HepG2 (cell line): ENCODE measurements around the gene PGAP1. TPM values are rescaled to one million over a fixed set of nuclear protein-coding genes. Genes with fewer than 3 reads are reported as not detected.
A peak's percentile ranks its signal among the peaks of the same experiment; 100 is the strongest.

ENCODE experiments used
- ARNT2 ChIP-seq: sonication (generic); formaldehyde crosslinking; IDR thresholded peaks from 2 replicates; pipeline ENCODE4 v1.8.0; 2022; ENCODE audit warnings: mild to moderate bottlenecking, low read depth, missing genetic modification reagents, moderate library complexity
- CEBPB ChIP-seq: IDR thresholded peaks from 2 replicates; pipeline ENCODE4 v1.6.1; 2011; ENCODE audit warnings: low read depth, low read length, improper control_type of control experiment, borderline replicate concordance
- CENPT ChIP-seq: sonication (generic); formaldehyde crosslinking; IDR thresholded peaks from 2 replicates; pipeline ENCODE4 v1.8.0; 2022; ENCODE audit warnings: low read depth, mild to moderate bottlenecking, moderate library complexity, missing genetic modification reagents
- DRAP1 ChIP-seq: IDR thresholded peaks from 2 replicates; pipeline ENCODE4 v1.6.1; 2016; ENCODE audit warnings: missing genetic modification reagents, missing compliant biosample characterization
- ELF3 ChIP-seq: IDR thresholded peaks from 2 replicates; pipeline ENCODE4 v1.6.1; 2016; ENCODE audit warnings: missing genetic modification reagents, missing compliant biosample characterization
- FOXA1 ChIP-seq, 2 experiments: fragments of 450-650 bp in 1 of 2; sonication (generic) in 1 of 2; formaldehyde crosslinking in 1 of 2; IDR thresholded peaks; 2 replicates each; pipeline versions ENCODE4 v1.4.0 to v1.6.1; 2016 to 2020; ENCODE audit warnings: missing genetic modification reagents in 1 of 2
- FOXP1 ChIP-seq, 2 experiments: fragments of 450-650 bp in 1 of 2; IDR thresholded peaks; 2 replicates each; pipeline ENCODE4 v1.6.1; 2017 to 2018; ENCODE audit warnings: antibody characterized with exemption in 1 of 2
- HNF4A ChIP-seq: sonication (generic); formaldehyde crosslinking; IDR thresholded peaks from 2 replicates; pipeline ENCODE4 v1.4.0; 2020; ENCODE audit warnings: missing genetic modification reagents
- KAT7 ChIP-seq: IDR thresholded peaks from 2 replicates; pipeline ENCODE4 v1.6.1; 2018; ENCODE audit warnings: borderline replicate concordance, missing compliant biosample characterization
- KLF11 ChIP-seq: IDR thresholded peaks from 2 replicates; pipeline ENCODE4 v1.6.1; 2016; ENCODE audit warnings: missing compliant biosample characterization
- RAD51 ChIP-seq: fragments of 450-650 bp; IDR thresholded peaks from 2 replicates; pipeline ENCODE4 v1.6.1; 2016; ENCODE audit warnings: borderline replicate concordance
- RARA ChIP-seq: IDR thresholded peaks from 2 replicates; pipeline ENCODE4 v1.6.1; 2016; ENCODE audit warnings: missing genetic modification reagents, missing compliant biosample characterization
- SOX13 ChIP-seq, 3 experiments: fragments of 450-650 bp in 1 of 3; sonication (generic) in 1 of 3; formaldehyde crosslinking in 1 of 3; IDR thresholded peaks in 2 of 3; conservative IDR thresholded peaks in 1 of 3; 2 replicates each; pipeline versions ENCODE4 v1.5.0 to v1.6.1; 2016 to 2020; ENCODE audit warnings: antibody characterized with exemption in 1 of 3, mild to moderate bottlenecking in 1 of 3, missing compliant biosample characterization in 1 of 3, missing genetic modification reagents in 1 of 3, moderate library complexity in 1 of 3
- THAP11 ChIP-seq: IDR thresholded peaks from 2 replicates; pipeline ENCODE4 v1.6.1; 2016; ENCODE audit warnings: missing biosample characterization, missing genetic modification reagents
- ZFY ChIP-seq: sonication (generic); formaldehyde crosslinking; IDR thresholded peaks from 2 replicates; pipeline ENCODE4 v1.4.0; 2020; ENCODE audit warnings: missing genetic modification reagents
- ZMYM4 ChIP-seq: sonication (generic); formaldehyde crosslinking; IDR thresholded peaks from 2 replicates; pipeline ENCODE4 v1.8.1; 2023; ENCODE audit warnings: mild to moderate bottlenecking, missing genetic modification reagents
- polyA plus RNA-seq, 8 experiments: library from polyadenylated mRNA; depleted of rRNA in 3 of 8; stranded (reverse) in 7 of 8; unstranded in 1 of 8; fragments of >200 nt; fragmentation: Illumina TruSeq in 4 of 8; extraction: Trizol in 4 of 8; gene quantifications; 2 replicates each; pipeline versions ENCODE4 v1.2.1 to v1.2.3, GENCODE V29; 2011 to 2016; ENCODE audit warnings: low read depth in 4 of 8, missing spikeins in 1 of 8, mixed read lengths in 1 of 8; ENCODE audit not compliant: insufficient read depth in 1 of 8
- total RNA-seq, 5 experiments: library from RNA; depleted of rRNA; stranded (reverse); fragments of >200 nt; fragmentation: Illumina TruSeq; extraction: Trizol; gene quantifications; 2 replicates each; pipeline ENCODE4 v1.2.3, GENCODE V29; 2016; ENCODE audit warnings: low read depth in 1 of 5
- TF ChIP-seq, protein P1 (sequence below): sonication (generic); formaldehyde crosslinking; IDR thresholded peaks from 2 replicates; pipeline ENCODE4 v1.4.0; 2020; ENCODE audit warnings: missing genetic modification reagents
- TF ChIP-seq, protein P2 (sequence below): sonication (generic); formaldehyde crosslinking; IDR thresholded peaks from 2 replicates; pipeline ENCODE4 v1.5.0; 2020; ENCODE audit warnings: mild to moderate bottlenecking, missing genetic modification reagents
- TF ChIP-seq, protein P3 (sequence below): IDR thresholded peaks from 2 replicates; pipeline ENCODE4 v1.4.0; 2020; ENCODE audit warnings: mild to moderate bottlenecking, missing genetic modification reagents

Gene PGAP1
- total and polyA plus RNA-seq, 2 of the 13 experiments (the other 11 are each of a cell fraction or from before 2014, with no cell fraction given): 4.1 to 6.4 TPM

GRCh38 chr2:196959734-196960338 is 33.3 kb upstream of the PGAP1 start (continued):
- TF ChIP-seq, protein P1, sequence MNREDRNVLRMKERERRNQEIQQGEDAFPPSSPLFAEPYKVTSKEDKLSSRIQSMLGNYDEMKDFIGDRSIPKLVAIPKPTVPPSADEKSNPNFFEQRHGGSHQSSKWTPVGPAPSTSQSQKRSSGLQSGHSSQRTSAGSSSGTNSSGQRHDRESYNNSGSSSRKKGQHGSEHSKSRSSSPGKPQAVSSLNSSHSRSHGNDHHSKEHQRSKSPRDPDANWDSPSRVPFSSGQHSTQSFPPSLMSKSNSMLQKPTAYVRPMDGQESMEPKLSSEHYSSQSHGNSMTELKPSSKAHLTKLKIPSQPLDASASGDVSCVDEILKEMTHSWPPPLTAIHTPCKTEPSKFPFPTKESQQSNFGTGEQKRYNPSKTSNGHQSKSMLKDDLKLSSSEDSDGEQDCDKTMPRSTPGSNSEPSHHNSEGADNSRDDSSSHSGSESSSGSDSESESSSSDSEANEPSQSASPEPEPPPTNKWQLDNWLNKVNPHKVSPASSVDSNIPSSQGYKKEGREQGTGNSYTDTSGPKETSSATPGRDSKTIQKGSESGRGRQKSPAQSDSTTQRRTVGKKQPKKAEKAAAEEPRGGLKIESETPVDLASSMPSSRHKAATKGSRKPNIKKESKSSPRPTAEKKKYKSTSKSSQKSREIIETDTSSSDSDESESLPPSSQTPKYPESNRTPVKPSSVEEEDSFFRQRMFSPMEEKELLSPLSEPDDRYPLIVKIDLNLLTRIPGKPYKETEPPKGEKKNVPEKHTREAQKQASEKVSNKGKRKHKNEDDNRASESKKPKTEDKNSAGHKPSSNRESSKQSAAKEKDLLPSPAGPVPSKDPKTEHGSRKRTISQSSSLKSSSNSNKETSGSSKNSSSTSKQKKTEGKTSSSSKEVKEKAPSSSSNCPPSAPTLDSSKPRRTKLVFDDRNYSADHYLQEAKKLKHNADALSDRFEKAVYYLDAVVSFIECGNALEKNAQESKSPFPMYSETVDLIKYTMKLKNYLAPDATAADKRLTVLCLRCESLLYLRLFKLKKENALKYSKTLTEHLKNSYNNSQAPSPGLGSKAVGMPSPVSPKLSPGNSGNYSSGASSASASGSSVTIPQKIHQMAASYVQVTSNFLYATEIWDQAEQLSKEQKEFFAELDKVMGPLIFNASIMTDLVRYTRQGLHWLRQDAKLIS (CRISPR knock-in tag): no peak
- TF ChIP-seq KLF11: no peak
- TF ChIP-seq THAP11 (CRISPR knock-in tag): 0 out of 2 replicates have a peak, but pooled peaks have one; percentile 22
- no peak for TF ChIP-seq ZFY (CRISPR knock-in tag)
- peak; percentile 68 for TF ChIP-seq RAD51
- TF ChIP-seq KAT7 (CRISPR knock-in tag): no peak
- TF ChIP-seq CEBPB: peak; percentile 88
- TF ChIP-seq SOX13 (IDR thresholded peaks at IDR 0.05): no peak; the same call in 1 of the 2 replicates
- TF ChIP-seq SOX13 (CRISPR knock-in tag; conservative IDR thresholded peaks at IDR 0.05 in 1 of 2, IDR thresholded peaks at IDR 0.05 in 1 of 2): peak in 1 of 2 experiments; percentile 36; a peak in 1 of 4 replicates
- TF ChIP-seq, protein P2, sequence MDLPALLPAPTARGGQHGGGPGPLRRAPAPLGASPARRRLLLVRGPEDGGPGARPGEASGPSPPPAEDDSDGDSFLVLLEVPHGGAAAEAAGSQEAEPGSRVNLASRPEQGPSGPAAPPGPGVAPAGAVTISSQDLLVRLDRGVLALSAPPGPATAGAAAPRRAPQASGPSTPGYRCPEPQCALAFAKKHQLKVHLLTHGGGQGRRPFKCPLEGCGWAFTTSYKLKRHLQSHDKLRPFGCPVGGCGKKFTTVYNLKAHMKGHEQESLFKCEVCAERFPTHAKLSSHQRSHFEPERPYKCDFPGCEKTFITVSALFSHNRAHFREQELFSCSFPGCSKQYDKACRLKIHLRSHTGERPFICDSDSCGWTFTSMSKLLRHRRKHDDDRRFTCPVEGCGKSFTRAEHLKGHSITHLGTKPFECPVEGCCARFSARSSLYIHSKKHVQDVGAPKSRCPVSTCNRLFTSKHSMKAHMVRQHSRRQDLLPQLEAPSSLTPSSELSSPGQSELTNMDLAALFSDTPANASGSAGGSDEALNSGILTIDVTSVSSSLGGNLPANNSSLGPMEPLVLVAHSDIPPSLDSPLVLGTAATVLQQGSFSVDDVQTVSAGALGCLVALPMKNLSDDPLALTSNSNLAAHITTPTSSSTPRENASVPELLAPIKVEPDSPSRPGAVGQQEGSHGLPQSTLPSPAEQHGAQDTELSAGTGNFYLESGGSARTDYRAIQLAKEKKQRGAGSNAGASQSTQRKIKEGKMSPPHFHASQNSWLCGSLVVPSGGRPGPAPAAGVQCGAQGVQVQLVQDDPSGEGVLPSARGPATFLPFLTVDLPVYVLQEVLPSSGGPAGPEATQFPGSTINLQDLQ (CRISPR knock-in tag): no peak
- TF ChIP-seq HNF4A (CRISPR knock-in tag): no peak
- peak; percentile 45; the same call in 1 of the 2 replicates for TF ChIP-seq ELF3 (CRISPR knock-in tag)
- no peak for TF ChIP-seq ARNT2 (CRISPR knock-in tag)
- no peak for TF ChIP-seq RARA (CRISPR knock-in tag)
- TF ChIP-seq FOXA1 (IDR thresholded peaks at IDR 0.05): no peak
- peak; percentile 68 for TF ChIP-seq FOXA1 (CRISPR knock-in tag; IDR thresholded peaks at IDR 0.05)
- TF ChIP-seq, protein P3, sequence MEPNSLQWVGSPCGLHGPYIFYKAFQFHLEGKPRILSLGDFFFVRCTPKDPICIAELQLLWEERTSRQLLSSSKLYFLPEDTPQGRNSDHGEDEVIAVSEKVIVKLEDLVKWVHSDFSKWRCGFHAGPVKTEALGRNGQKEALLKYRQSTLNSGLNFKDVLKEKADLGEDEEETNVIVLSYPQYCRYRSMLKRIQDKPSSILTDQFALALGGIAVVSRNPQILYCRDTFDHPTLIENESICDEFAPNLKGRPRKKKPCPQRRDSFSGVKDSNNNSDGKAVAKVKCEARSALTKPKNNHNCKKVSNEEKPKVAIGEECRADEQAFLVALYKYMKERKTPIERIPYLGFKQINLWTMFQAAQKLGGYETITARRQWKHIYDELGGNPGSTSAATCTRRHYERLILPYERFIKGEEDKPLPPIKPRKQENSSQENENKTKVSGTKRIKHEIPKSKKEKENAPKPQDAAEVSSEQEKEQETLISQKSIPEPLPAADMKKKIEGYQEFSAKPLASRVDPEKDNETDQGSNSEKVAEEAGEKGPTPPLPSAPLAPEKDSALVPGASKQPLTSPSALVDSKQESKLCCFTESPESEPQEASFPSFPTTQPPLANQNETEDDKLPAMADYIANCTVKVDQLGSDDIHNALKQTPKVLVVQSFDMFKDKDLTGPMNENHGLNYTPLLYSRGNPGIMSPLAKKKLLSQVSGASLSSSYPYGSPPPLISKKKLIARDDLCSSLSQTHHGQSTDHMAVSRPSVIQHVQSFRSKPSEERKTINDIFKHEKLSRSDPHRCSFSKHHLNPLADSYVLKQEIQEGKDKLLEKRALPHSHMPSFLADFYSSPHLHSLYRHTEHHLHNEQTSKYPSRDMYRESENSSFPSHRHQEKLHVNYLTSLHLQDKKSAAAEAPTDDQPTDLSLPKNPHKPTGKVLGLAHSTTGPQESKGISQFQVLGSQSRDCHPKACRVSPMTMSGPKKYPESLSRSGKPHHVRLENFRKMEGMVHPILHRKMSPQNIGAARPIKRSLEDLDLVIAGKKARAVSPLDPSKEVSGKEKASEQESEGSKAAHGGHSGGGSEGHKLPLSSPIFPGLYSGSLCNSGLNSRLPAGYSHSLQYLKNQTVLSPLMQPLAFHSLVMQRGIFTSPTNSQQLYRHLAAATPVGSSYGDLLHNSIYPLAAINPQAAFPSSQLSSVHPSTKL (CRISPR knock-in tag): 0 out of 2 replicates have a peak, but pooled peaks have one; percentile 25
- TF ChIP-seq FOXP1 (IDR thresholded peaks at IDR 0.05): no peak
- 0 out of 2 replicates have a peak, but pooled peaks have one; percentile 25 for TF ChIP-seq FOXP1 (CRISPR knock-in tag; IDR thresholded peaks at IDR 0.05)
- TF ChIP-seq CENPT (CRISPR knock-in tag): no peak
- peak; percentile 53 for TF ChIP-seq ZMYM4
- TF ChIP-seq DRAP1 (CRISPR knock-in tag): no peak
